Measurements from ENCODE around the gene ZNF644.
A peak's percentile ranks its signal among the peaks of the same experiment; 100 is the strongest.

Gene ZNF644

DNA sequence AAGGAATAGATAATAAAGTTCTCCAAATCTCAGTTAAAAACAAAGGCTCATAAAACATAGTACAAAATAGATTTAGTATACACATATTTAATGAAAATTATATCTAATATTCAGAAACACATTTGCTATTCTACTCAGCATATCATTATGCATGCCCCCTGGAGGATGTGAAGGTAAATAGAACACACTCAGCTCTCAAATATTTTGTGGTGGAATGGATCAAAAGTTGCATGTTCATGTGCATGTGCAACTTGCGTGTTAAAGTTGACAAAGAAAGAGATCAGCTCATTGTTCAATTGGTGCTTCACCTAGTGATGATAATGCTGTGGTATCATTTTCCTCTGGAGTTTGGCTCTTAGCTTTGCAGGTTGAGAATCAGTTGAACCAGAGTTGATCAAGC, 4.9 kb upstream of the ZNF644 start:
- no peak overlapping the region for H3K4me3 ChIP-seq (ENCODE audit: low read depth, low read length, poor library complexity, severe bottlenecking)
- H3K79me2 ChIP-seq (ENCODE audit: insufficient read depth, low read length), result no peaks in the 10 kb centered on the region
- TF ChIP-seq, protein P1, sequence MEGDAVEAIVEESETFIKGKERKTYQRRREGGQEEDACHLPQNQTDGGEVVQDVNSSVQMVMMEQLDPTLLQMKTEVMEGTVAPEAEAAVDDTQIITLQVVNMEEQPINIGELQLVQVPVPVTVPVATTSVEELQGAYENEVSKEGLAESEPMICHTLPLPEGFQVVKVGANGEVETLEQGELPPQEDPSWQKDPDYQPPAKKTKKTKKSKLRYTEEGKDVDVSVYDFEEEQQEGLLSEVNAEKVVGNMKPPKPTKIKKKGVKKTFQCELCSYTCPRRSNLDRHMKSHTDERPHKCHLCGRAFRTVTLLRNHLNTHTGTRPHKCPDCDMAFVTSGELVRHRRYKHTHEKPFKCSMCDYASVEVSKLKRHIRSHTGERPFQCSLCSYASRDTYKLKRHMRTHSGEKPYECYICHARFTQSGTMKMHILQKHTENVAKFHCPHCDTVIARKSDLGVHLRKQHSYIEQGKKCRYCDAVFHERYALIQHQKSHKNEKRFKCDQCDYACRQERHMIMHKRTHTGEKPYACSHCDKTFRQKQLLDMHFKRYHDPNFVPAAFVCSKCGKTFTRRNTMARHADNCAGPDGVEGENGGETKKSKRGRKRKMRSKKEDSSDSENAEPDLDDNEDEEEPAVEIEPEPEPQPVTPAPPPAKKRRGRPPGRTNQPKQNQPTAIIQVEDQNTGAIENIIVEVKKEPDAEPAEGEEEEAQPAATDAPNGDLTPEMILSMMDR (IDR thresholded peaks at IDR 0.05; ENCODE audit: low read length), result peak; percentile 43; the same call in 1 of the 2 replicates
- no peak for TF ChIP-seq EZH2 (IDR thresholded peaks at IDR 0.05; ENCODE audit: borderline replicate concordance, low read length)
- no peaks in the 10 kb centered on the region for H3K27me3 ChIP-seq (ENCODE audit: insufficient read depth, low read length)
- H3F3A ChIP-seq (ENCODE audit: insufficient read depth, low read length), result no peaks in the 10 kb centered on the region
- H3K36me3 ChIP-seq (ENCODE audit: insufficient read depth, low read length), result no peaks in the 10 kb centered on the region
- H2AFZ ChIP-seq (ENCODE audit: low read length), result no peak overlapping the region
- no peak overlapping the region for H3K27ac ChIP-seq (ENCODE audit: low read depth, low read length, poor library complexity, severe bottlenecking)
- no peaks in the 10 kb centered on the region for H4K20me1 ChIP-seq (ENCODE audit: insufficient read depth, low read length)
- H3K9me2 ChIP-seq (ENCODE audit: low read depth, low read length), result no peaks in the 10 kb centered on the region
- H3K4me1 ChIP-seq (ENCODE audit: insufficient read depth, low read length, severe bottlenecking), result peaks cover 23% of the 10 kb centered on the region
- H3K9ac ChIP-seq (ENCODE audit: low read length), result no peak overlapping the region
- no peaks in the 10 kb centered on the region for H3K9me3 ChIP-seq (ENCODE audit: low read length)
- no peak overlapping the region for H3K4me2 ChIP-seq (ENCODE audit: low read length)

GRCh38 chr1:91026320-91026719, 4.5 kb upstream of the ZNF644 start:
- peaks cover 23% of the 10 kb centered on the region for H3K4me1 ChIP-seq (ENCODE audit: insufficient read depth, low read length, severe bottlenecking)
- no peak for TF ChIP-seq EZH2 (IDR thresholded peaks at IDR 0.05; ENCODE audit: borderline replicate concordance, low read length)
- TF ChIP-seq, protein P1 (IDR thresholded peaks at IDR 0.05; ENCODE audit: low read length), result no peak
- H3K9ac ChIP-seq (ENCODE audit: low read length), result no peak overlapping the region
- H3K9me2 ChIP-seq (ENCODE audit: low read depth, low read length), result no peaks in the 10 kb centered on the region
- no peaks in the 10 kb centered on the region for H3F3A ChIP-seq (ENCODE audit: insufficient read depth, low read length)
- no peaks in the 10 kb centered on the region for H4K20me1 ChIP-seq (ENCODE audit: insufficient read depth, low read length)
- no peak overlapping the region for H3K27ac ChIP-seq (ENCODE audit: low read depth, low read length, poor library complexity, severe bottlenecking)
- no peak overlapping the region for H3K4me2 ChIP-seq (ENCODE audit: low read length)
- H3K36me3 ChIP-seq (ENCODE audit: insufficient read depth, low read length), result no peaks in the 10 kb centered on the region
- H3K27me3 ChIP-seq (ENCODE audit: insufficient read depth, low read length), result no peaks in the 10 kb centered on the region
- no peaks in the 10 kb centered on the region for H3K79me2 ChIP-seq (ENCODE audit: insufficient read depth, low read length)
- no peaks in the 10 kb centered on the region for H3K9me3 ChIP-seq (ENCODE audit: low read length)
- no peak overlapping the region for H3K4me3 ChIP-seq (ENCODE audit: low read depth, low read length, poor library complexity, severe bottlenecking)
- H2AFZ ChIP-seq (ENCODE audit: low read length), result no peak overlapping the region

DNA sequence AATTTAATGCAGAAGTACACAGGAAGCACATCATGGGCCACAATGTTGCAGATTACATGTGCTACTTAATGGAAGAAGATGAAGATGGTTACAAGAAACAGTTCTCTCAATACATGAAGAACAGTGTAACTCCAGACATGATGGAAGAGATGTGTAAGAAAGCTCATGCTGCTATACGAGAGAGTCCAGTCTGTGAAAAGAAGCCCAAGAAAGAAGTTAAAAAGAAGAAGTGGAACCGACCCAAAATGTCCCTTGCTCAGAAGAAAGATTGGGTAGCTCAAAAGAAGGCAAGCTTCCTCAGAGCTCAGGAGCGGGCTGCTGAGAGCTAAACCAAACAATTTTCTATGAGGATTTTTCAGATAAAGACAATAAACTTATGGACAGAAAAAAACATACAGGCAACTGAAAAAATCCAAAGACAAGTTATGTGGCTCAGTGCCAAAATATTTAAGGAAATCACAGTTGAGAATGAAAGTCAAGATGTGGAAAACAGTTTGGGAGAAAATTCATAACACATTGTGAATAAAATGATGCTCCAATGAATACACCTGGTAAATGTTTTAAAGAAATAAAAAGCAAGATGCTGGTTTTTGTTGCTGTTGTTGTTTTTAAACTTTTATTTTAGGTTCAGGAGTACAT, 2.8 kb upstream of the ZNF644 start:
- Histone ChIP-seq H3K4me3 (ENCODE audit: low read depth, low read length, poor library complexity, severe bottlenecking) (no peak overlapping the region), H4K20me1 (ENCODE audit: insufficient read depth, low read length) (no peaks in the 10 kb centered on the region), H3K4me2 (ENCODE audit: low read length) (no peak overlapping the region), H3K79me2 (ENCODE audit: insufficient read depth, low read length) (peaks cover 16% of the 10 kb centered on the region), H3K9me2 (ENCODE audit: low read depth, low read length) (no peaks in the 10 kb centered on the region), H3K36me3 (ENCODE audit: insufficient read depth, low read length) (peaks cover 11% of the 10 kb centered on the region; the same call in 1 of the 2 replicates), H3K9ac (ENCODE audit: low read length) (no peak overlapping the region), H3K27ac (ENCODE audit: low read depth, low read length, poor library complexity, severe bottlenecking) (peak overlapping the region; percentile 53), H3K27me3 (ENCODE audit: insufficient read depth, low read length) (no peaks in the 10 kb centered on the region), H3K4me1 (ENCODE audit: insufficient read depth, low read length, severe bottlenecking) (peaks cover 35% of the 10 kb centered on the region), H3F3A (ENCODE audit: insufficient read depth, low read length) (no peaks in the 10 kb centered on the region), H3K9me3 (ENCODE audit: low read length) (no peaks in the 10 kb centered on the region), H2AFZ (ENCODE audit: low read length) (0 out of 2 replicates have a peak overlapping the region, but pooled peaks have one; percentile 18)
- TF ChIP-seq, protein P1 (IDR thresholded peaks at IDR 0.05; ENCODE audit: low read length), result no peak
- no peak for TF ChIP-seq EZH2 (IDR thresholded peaks at IDR 0.05; ENCODE audit: borderline replicate concordance, low read length)
